Stimulated activated naive CD4-positive, alpha-beta T cell treated with Interleukin-2 at 50 U/mL for 16 hours (primary cell): ENCODE measurements around the gene GSTA2.
"Not testable (repeated sequence)": the region's sequence is repeated elsewhere in the genome, so short reads cannot be mapped to it uniquely, and the experiment has no call there.

Experiments used
- DNase-seq: peaks from one replicate; lab custom pipeline; 2025; lab: John Stamatoyannopoulos, UW

The GSTA2 gene

DNA sequence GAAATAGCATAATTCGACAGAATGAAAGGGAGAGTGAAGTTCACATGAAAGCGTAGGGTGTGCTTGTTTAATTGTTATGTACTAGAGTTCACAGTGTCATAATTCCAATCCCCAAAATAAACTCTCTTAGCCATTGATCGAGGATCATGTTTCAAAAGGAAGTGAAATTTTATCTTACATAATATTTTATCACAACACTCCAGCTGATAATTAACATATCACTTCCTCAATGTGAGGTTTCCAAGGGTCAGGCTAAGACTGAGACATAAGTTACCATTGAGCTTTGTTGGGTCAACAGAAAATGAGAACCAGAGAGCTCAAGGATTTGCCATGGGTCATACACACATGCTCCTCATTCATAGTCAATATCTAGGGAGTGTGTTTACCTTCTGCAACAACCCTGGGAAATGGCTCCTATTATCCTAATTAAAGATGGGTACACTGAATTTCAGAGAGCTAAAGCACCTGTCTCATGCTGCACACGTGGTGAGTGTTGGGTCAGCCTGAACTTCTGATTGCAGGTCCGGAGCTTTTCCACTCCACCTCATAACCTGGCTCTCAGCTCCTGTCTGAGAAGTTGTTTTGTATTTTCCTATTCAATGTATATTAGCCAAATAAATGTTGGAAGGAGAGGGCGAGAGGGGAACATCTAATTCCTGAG, 3.0 kb downstream of the GSTA2 start:
- DNase-seq, result no peak

DNA sequence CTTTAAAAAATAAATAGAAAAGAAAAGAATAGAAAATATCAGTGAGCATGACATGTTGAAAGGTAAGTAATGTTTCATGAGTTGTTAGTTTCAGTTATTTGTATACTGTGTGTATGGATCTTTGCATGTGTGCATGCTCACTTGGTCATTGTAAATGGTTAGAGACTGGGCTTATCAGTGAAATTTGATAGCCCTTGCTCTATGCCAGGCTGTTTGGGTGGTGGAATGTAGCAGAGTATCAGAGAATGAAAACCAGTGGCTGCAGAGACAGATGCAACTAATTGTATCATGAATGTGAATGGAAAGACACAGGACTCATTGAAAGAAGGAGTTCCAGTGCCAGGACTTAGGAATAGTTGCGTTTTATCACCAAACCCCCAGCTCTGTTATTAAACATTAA, 4.2 kb downstream of the GSTA2 start:
- no peak for DNase-seq

DNA sequence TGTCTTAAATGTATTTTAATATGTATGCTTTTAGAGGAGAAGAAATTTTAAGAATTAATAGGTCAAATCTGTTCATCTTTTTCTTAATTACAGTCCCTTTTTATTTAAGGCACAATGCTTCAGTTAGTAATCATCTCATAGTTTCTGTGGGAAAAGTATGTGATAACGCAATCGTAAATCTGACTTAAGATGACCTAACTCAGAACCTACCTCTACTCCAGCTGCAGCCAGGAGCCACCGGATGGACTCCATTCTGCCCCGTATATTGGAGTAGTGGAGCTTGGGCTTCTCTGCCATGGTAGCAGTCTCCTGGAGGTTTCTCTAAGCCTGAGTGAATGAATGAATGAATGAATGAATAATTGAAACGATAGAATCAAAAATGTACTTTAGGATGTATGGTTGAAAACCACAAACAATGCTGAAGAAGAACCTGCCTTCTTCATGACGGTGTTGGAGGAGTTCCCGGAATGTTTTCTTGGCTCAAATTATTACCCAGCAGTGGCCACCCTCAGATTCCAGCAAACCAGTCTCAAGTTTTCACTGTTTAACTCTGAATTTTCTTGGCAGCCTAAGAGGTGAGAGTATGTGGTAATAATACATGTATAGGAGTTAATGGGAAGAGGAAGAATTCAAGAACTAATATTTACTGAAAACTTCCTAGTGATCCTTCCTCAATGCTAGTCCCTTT, 5.5 kb downstream of the GSTA2 start:
- DNase-seq, result not testable (repeated sequence)

DNA sequence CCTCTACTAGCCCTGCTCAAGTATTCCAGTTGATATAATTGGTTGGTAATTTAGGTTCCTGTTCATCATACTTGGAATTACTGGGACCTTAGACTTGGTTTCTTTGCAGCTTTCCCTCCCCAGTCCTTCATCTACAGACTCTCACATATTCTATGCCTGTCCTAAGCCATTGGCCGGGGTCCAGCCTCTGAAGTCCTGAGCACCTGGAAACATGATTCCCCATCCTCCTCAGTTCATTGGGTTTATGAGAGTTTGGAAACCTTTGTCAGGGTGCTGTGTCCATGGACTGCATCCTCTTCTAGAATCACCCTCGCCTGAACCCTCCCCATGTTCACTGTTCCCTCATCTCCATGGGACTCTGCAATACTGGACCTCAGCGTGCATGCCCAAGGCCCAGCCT, 8.8 kb downstream of the GSTA2 start:
- no peak for DNase-seq

GRCh38 chr6:52753137-52753536, 10.1 kb downstream of the GSTA2 start:
- DNase-seq, result not testable (repeated sequence)

- DNase-seq, result no peak
Observed at GRCh38 chr6:52752310-52752709, 11.0 kb downstream of the GSTA2 start.

DNA sequence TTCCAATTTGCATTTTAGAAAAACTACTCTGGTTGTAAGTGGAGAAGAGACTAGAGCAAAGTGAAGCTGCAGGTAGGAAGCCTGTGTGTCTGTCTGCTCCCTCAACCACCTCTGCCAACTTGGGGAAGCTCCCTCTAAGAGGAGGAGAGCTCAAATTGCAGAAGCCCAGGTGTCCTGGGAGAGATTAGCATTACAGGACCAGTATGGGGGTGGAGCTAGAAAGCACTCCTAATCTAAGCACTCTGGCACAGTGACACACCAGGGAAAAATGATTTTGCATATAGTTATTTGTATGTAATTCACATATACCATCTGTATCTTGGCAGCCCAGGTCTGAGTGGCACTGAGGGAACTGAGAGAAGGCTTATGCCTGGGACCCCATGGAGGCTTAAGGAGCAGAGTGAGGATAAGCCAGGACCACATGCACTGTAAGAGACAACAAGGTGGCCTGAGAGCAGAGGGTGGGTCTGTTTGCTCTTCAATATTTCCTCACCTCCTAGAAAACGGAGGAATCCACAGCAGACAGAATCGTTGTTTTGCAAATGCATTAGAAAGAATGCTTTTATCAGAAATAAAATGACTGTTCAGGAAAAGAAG, 13.6 kb downstream of the GSTA2 start:
- DNase-seq, result no peak

DNA sequence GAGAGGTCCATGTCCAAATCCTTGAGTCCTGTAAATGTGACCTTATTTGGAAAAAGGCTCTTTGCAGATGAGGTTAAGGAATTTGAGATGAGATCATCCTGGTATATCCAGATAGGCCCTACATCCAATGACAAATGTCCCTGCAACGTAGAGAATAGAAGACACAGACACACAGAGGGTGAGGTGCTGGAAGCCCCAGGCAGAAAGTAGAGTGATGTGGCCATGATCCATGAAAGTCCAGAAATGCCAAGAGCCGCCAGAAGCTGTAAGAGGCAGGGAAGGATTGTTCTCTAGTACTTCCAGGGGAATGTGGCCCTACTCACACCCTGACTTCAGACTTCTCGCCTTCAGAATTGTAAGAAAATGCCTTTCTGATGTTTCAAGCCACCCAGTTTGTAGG, 16.0 kb downstream of the GSTA2 start:
- DNase-seq, result not testable (repeated sequence)

- no peak for DNase-seq
Observed at GRCh38 chr6:52746213-52746612, 17.1 kb downstream of the GSTA2 start.

DNA sequence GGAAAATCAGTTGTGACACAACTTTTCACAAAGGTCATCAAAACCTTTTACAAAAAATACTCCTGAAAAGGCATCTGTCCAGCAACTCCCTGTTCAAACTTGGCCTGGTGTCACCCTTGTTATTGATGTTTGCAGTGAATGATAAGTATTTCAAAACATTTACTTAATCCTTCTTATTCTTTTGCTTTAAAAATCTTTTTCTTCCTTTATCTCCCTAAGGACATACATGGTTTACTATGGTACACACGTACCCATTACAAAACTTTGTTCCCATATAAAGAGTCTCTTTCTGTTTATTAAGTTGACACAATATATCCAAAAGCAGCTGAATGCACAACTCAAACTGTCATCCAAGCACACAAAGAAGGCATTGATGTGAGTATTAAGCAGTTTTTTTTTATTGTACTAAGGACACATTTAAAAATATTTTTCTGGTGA, 17.5 kb downstream of the GSTA2 start:
- DNase-seq, result no peak

DNA sequence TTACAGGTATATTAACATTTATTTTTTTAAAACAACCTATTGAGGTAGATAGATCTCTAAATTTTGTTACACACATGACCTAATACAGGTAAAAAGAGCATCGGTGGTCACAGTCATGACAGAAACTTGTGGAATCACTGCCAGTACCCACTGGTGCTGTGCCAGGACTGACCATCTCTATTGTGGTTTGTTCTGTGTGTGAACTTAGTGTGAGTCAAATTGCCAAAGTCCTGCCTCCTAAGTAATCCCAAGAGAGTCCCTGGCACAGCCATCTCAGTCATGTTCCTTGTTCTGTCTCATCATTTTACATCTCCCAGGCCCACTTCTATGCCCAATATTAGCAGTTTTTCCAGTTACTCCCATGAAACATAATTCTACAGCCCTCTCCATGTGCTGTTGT, 21.4 kb downstream of the GSTA2 start:
- DNase-seq, result no peak

DNA sequence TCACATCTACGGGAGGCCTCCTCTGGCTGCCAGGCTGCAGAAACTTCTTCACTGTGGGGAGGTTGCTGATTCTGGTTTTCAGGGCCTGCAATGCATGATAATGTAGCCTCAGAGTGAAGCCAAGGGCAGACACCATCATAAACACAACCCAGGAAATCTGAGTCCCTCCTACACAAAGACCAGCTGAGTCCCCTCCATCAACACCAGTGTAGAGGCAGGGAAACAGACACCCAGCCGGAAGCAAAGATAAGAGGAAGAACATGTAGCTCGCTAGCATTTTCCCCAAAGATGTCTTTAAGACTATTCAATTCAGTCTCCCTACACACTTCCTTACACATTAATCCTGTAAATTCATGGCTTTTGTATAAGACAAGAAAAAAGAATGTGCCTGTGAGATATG, 23.6 kb downstream of the GSTA2 start:
- DNase-seq, result no peak

GRCh38 chr6:52739134-52739533, 24.1 kb downstream of the GSTA2 start:
- no peak for DNase-seq

DNA sequence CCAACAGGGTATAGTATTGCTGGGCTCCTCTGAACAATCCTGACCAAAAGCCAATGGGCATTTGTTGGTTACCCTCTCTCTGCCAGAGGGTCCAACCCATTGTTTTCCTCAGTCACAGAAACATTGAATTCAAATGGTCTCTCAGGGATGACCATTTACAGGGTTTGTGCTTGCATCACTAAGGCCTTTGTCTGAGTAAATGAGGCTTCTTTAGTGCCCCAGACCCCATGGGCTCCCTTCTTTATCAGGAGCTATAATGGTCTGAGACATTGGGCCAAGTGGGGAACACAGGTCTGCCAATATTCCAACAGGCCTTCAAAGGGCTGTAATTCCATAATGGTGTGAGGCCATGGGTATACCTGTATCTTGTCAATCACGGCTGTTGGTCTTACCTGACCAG, 27.1 kb downstream of the GSTA2 start:
- DNase-seq, result no peak

- no peak for DNase-seq
Observed at GRCh38 chr6:52735071-52735470, 28.2 kb downstream of the GSTA2 start.

- DNase-seq, result no peak
Observed at GRCh38 chr6:52734072-52734471, 29.2 kb downstream of the GSTA2 start.

DNA sequence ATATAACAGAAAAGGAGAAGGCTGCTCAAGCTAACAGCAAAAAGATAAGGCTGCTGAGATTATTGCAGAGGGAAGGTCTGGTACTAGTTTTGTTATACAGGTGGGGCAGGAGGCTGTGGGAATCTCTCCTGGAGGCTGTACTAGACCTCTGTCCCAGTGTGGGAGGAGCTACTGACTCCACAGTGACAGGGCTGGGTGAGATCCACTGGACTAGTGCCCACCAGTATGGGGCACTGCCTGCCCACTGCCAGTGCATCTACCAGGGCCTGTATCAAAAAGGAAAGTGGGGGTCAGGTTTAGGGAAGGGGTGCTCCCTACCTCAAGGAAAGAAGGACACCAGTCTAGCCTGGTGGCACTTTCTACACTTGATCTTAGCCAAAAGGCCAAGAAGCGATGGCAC, 30.1 kb downstream of the GSTA2 start:
- DNase-seq, result no peak

DNA sequence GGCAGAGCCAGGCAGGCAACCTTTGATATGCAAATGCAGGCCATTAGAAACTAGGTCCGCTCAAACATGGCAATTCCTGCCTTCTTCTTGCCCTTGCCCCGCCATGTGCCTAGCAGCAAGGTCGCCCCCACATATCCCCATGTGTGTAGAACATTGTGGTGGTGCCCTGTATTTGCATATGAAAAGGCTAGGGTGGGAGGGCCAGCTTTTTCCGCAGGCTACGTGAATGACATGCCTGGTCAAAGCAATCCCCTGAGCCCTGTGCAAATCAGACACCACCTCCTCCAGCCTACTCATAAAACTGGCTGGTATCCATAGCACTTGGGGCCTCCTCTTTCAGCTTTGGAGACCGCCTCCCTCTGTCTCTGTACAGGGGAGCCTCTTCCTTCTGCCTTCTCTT, 31.6 kb downstream of the GSTA2 start:
- DNase-seq, result no peak

DNA sequence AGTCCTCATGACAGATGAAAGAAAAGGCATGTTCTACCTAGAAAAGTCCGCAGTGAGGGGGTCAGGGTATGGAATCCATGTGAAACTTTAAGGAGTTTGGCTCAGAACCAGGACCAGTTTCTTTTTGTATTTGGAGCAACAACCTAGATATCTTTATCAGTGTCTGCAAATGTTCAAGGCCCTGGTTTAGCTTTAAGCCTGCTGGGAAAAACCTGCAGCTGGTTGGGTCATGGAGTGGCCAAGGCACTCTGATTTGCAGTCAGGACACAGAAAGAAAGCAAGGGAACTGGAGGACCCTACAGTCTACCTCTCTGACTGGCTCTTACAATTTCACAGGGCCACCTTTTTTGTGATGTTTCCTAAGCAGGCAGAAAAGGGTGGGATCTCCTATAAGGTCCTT, 33.7 kb downstream of the GSTA2 start:
- DNase-seq, result no peak

GRCh38 chr6:52728394-52728793, 34.9 kb downstream of the GSTA2 start:
- no peak for DNase-seq

DNA sequence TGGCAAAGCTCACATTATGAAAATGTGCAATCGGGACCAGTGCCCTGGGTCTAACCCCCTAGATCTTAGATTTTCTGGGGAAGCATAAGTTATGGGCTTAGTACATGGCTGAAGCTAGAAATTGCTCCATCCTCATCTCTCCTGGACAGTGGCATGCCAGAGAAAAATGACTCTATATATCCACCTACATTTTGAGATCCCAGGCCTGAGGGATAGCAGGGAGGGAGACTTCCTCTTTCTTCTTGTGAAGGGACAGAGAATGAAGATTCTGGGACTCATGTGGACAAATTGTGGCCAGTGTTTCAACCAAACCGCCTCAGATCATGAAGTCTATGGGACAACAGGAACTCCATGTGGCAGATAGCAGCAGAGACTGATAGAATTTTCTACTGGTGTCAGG, 35.4 kb downstream of the GSTA2 start:
- DNase-seq, result no peak

DNA sequence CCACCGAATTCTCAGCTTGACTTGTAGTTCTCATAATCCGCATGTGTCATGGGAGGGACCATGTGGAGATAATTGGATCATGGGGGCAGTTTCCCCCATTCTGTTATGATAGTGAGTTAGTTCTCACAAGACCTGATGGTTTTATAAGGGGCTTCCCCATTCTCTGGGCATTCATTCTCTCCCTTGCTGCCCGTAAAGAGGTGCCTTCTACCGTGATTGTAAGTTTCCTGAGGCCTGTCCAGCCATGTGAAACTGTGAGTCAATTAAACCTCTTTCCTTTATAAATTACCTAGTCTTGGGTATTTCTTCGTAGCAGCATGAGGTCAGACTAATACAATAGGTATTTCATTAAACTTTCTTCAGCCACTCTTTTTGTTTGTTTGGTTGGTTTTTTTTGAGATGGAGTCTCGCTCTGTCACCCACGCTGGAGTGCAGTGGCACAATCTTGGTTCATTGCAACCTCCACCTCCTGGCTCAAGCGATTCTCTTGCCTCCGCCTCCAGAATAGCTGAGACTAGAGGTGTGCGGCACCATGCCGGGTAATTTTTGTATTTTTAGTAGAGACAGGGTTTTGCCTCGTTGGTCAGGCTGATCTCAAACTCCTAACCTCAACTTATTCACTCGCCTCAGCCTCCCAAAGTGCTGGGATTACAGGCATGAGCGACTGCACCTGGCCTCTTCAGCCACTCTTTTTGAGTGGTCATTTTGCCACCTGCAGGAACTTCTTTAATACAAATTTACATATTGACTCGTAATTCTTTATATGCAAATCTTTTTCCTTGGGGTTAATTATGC, 36.3 kb downstream of the GSTA2 start:
- no peak for DNase-seq

- DNase-seq, result no peak
Observed at GRCh38 chr6:52726193-52726542, 37.1 kb downstream of the GSTA2 start.
